Lower leg skin (tissue), 3 donors: ENCODE data around the gene SGMS2.

Experiments used
- CTCF ChIP-seq, 3 donors: fragments of 450-650 bp; IDR thresholded peaks; one replicate each; pipeline ENCODE4 v1.5.1; 2016; ENCODE audit warnings: antibody characterized with exemption in 3 of 3, mild to moderate bottlenecking in 3 of 3, moderate library complexity in 2 of 3
- POLR2A ChIP-seq, 2 donors: fragments of 450-650 bp; IDR thresholded peaks; one replicate each; pipeline ENCODE4 v1.6.1; 2016 to 2017; ENCODE audit warnings: antibody characterized with exemption in 2 of 2, mild to moderate bottlenecking in 1 of 2, moderate library complexity in 1 of 2

- TF ChIP-seq CTCF (IDR thresholded peaks at IDR 0.05) (no peak), POLR2A (IDR thresholded peaks at IDR 0.05) (no peak)
Observed at GRCh38 chr4:107823870-107824349, 822 bp upstream of the SGMS2 start.
